Measurements from ENCODE around the gene TRA2A. TPM values are rescaled to one million over a fixed set of nuclear protein-coding genes. Genes with fewer than 3 reads are reported as not detected.

Gene TRA2A
- total and polyA plus RNA-seq, 12 donors: 13.2 to 190 (median 62.5) TPM

DNA sequence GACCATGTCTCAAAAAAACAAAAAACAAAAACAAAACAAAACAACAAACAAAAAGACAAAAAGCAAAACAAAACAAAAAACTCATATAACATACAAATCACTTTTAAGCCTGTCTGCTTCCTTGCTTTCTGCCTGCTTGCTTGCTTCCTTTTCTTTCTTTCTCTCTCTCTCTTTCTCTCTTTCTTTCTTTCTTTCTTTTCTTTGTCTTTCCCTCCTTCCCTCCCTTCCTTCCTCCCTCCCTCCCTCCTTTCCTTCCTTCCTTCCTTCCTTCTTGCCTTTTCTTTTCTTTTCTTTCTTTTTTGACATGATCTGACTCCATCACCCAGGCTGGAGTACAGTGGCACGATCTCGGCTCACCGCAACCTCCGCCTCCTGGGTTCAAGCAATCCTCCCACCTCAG is 15.9 kb upstream of the TRA2A start:
- no peak for DNase-seq
- Histone ChIP-seq H3K27ac (no peak overlapping the region), H3K9me3 (replicated peaks in 1 of 3) (no peaks in the 10 kb centered on the region), H3K4me1 (replicated peaks in 1 of 2) (no peaks in the 10 kb centered on the region), H3K27me3 (no peaks in the 10 kb centered on the region), H3K4me3 (no peak overlapping the region), H3K36me3 (replicated peaks in 1 of 2) (no peaks in the 10 kb centered on the region)
- intact Hi-C loops (cut with DNase I): no loop called here
- WGBS, 4 donors: 77 to 90% (median 84%) methylated on average over 4 of the region's 4 CpGs
- TF ChIP-seq, protein P1, sequence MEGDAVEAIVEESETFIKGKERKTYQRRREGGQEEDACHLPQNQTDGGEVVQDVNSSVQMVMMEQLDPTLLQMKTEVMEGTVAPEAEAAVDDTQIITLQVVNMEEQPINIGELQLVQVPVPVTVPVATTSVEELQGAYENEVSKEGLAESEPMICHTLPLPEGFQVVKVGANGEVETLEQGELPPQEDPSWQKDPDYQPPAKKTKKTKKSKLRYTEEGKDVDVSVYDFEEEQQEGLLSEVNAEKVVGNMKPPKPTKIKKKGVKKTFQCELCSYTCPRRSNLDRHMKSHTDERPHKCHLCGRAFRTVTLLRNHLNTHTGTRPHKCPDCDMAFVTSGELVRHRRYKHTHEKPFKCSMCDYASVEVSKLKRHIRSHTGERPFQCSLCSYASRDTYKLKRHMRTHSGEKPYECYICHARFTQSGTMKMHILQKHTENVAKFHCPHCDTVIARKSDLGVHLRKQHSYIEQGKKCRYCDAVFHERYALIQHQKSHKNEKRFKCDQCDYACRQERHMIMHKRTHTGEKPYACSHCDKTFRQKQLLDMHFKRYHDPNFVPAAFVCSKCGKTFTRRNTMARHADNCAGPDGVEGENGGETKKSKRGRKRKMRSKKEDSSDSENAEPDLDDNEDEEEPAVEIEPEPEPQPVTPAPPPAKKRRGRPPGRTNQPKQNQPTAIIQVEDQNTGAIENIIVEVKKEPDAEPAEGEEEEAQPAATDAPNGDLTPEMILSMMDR (IDR thresholded peaks at IDR 0.05): no peak
- no peak for TF ChIP-seq POLR2A (IDR thresholded peaks at IDR 0.05)

DNA sequence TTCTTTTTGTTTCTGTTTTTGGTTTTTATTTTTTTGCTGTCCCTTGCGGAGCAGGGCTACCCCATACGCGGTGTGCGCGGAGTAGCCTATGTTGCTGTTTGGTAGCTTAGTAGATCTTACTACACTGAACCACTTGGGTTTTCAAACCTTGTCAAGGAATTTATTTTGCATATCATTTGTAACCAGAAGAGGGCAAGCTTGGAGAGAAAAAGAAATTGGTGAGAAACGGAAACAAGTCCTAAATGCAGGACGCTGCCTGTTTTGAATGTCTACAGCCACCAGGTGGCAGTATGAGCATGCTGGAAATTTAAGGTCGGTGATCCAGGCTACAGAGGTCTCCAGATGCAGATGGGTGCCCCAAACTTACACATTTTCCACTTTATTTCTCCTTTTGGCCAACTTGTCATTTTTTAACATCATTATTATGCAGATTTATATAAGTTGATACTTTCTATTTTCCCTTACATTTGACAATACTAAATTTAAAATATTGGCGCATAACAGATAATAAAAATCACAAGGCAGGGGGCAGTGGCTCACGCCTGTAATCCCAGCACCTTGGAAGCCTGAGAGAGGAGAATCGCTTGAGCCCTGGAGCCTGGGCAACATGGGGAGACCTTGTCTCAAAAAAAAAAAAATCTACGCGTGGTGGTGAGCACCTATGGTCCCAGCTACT is 15.3 kb upstream of the TRA2A start:
- Histone ChIP-seq H3K36me3 (replicated peaks in 1 of 2) (no peaks in the 10 kb centered on the region), H3K9me3 (replicated peaks in 1 of 3) (no peaks in the 10 kb centered on the region), H3K4me3 (peak overlapping the region in 1 of 4 donors; percentile 38), H3K27ac (no peak overlapping the region), H3K27me3 (no peaks in the 10 kb centered on the region), H3K4me1 (replicated peaks in 1 of 2) (no peaks in the 10 kb centered on the region)
- DNase-seq: peak; percentile 65 to 94 (median 83)
- intact Hi-C loops (cut with DNase I): no loop called here
- no peak for TF ChIP-seq POLR2A (IDR thresholded peaks at IDR 0.05)
- TF ChIP-seq, protein P1 (IDR thresholded peaks at IDR 0.05): peak; percentile 91 to 98 (median 96)
- 31 to 36% (median 35%) methylated on average over 13 of the region's 13 CpGs for WGBS, 4 donors

DNA sequence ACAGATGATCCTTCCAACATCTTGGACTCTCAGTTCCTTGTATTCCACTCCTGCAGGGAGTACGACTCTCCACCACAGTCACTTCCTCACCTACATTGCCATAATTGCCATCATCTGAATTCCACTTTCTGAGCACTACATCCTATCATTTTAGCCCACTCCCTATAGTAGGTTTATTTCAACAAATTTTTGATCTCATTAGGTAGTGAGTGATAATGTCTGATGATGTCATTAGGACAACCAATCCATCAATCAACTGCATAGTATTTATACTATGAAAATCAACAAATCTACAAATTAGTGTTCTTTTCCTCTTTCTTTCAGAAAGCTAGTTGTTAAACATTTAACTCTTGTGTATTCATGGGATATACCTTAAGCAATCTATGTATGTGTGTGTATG is 13.7 kb upstream of the TRA2A start:
- Histone ChIP-seq H3K4me3 (no peak overlapping the region), H3K9me3 (replicated peaks in 1 of 3) (no peaks in the 10 kb centered on the region), H3K4me1 (replicated peaks in 1 of 2) (no peaks in the 10 kb centered on the region), H3K36me3 (replicated peaks in 1 of 2) (no peaks in the 10 kb centered on the region), H3K27me3 (no peaks in the 10 kb centered on the region), H3K27ac (no peak overlapping the region)
- DNase-seq: no peak
- TF ChIP-seq, protein P1 (IDR thresholded peaks at IDR 0.05): no peak
- no peak for TF ChIP-seq POLR2A (IDR thresholded peaks at IDR 0.05)
- intact Hi-C loops (cut with DNase I): no loop called here
- WGBS, 4 donors: 54 to 63% (median 55%) methylated on average over 1 of the region's 1 CpG

DNA sequence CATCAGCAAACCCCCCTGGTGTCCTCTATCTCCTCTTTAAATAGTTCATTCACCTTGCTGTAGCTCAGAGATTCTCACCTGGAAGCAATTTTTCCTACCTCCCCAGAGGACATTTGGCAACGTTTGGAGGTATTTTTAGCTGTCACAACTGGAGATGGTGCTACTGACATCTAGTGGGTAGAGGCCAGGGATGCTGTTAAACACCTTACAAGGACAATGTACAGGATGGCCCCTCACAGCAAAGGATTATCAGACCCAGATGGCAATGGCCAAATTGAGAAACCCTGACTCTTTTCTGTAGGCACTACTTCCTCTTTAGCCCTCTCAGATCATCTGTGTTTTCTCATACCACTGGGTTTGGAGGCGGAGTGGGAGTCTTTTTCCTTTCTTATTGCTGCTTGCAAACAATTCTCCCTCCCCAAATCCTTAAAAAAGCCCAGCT is 13.2 kb upstream of the TRA2A start:
- WGBS, 4 donors: 20 to 28% (median 25%) methylated on average over 2 of the region's 2 CpGs
- H3K27ac ChIP-seq: no peak overlapping the region
- DNase-seq: no peak
- intact Hi-C loops (cut with DNase I): no loop called here
- TF ChIP-seq, protein P1 (IDR thresholded peaks at IDR 0.05): peak in 1 of 6 experiments; percentile 3
- no peak for TF ChIP-seq POLR2A (IDR thresholded peaks at IDR 0.05)
- H3K36me3 ChIP-seq (replicated peaks in 1 of 2): no peaks in the 10 kb centered on the region
- H3K4me1 ChIP-seq (replicated peaks in 1 of 2): no peaks in the 10 kb centered on the region
- H3K9me3 ChIP-seq (replicated peaks in 1 of 3): no peaks in the 10 kb centered on the region
- no peaks in the 10 kb centered on the region for H3K27me3 ChIP-seq
- H3K4me3 ChIP-seq: no peak overlapping the region
